Measurements from ENCODE around the gene DHX32. TPM values are rescaled to one million over a fixed set of nuclear protein-coding genes. Genes with fewer than 3 reads are reported as not detected.

DHX32 gene

GRCh38 chr10:125795637-125796190 is 85.4 kb downstream of the DHX32 start:
- H3K4me3 ChIP-seq (ENCODE audit: low read length): no peak overlapping the region
- peaks cover 39% of the 10 kb centered on the region for H3K36me3 ChIP-seq (ENCODE audit: insufficient read depth, low read length)
- H3K4me1 ChIP-seq (ENCODE audit: control insufficient read depth, insufficient read depth, low read length): no peaks in the 10 kb centered on the region
- H3K9me3 ChIP-seq (replicated peaks; ENCODE audit: low read length): no peaks in the 10 kb centered on the region
- no peak overlapping the region for H3K9ac ChIP-seq (ENCODE audit: low read depth, low read length)
- H3K4me2 ChIP-seq (ENCODE audit: low read length): no peak overlapping the region
- H3K27me3 ChIP-seq (ENCODE audit: control insufficient read depth, insufficient read depth, low read length): no peaks in the 10 kb centered on the region

- H3K9me3 ChIP-seq (replicated peaks; ENCODE audit: low read length): no peaks in the 10 kb centered on the region
- H3K9ac ChIP-seq (ENCODE audit: low read depth, low read length): no peak overlapping the region
- H3K36me3 ChIP-seq (ENCODE audit: insufficient read depth, low read length): peaks cover 39% of the 10 kb centered on the region
- H3K27me3 ChIP-seq (ENCODE audit: control insufficient read depth, insufficient read depth, low read length): no peaks in the 10 kb centered on the region
- H3K4me1 ChIP-seq (ENCODE audit: control insufficient read depth, insufficient read depth, low read length): no peaks in the 10 kb centered on the region
- no peak overlapping the region for H3K4me2 ChIP-seq (ENCODE audit: low read length)
- H3K4me3 ChIP-seq (ENCODE audit: low read length): no peak overlapping the region
Observed at GRCh38 chr10:125795128-125795527, 86.0 kb downstream of the DHX32 start.

GRCh38 chr10:125792342-125793300 is 88.5 kb downstream of the DHX32 start:
- peaks cover 47% of the 10 kb centered on the region for H3K36me3 ChIP-seq (ENCODE audit: insufficient read depth, low read length)
- H3K4me3 ChIP-seq (ENCODE audit: low read length): no peak overlapping the region
- no peaks in the 10 kb centered on the region for H3K4me1 ChIP-seq (ENCODE audit: control insufficient read depth, insufficient read depth, low read length)
- H3K9me3 ChIP-seq (replicated peaks; ENCODE audit: low read length): no peaks in the 10 kb centered on the region
- no peak overlapping the region for H3K9ac ChIP-seq (ENCODE audit: low read depth, low read length)
- H3K4me2 ChIP-seq (ENCODE audit: low read length): no peak overlapping the region
- no peaks in the 10 kb centered on the region for H3K27me3 ChIP-seq (ENCODE audit: control insufficient read depth, insufficient read depth, low read length)

GRCh38 chr10:125788156-125789034 is 92.7 kb downstream of the DHX32 start:
- no peak overlapping the region for H3K9ac ChIP-seq (ENCODE audit: low read depth, low read length)

More at GRCh38 chr10:125788156-125789034, 92.7 kb downstream of the DHX32 start:
- H3K4me2 ChIP-seq (ENCODE audit: low read length): no peak overlapping the region
- no peaks in the 10 kb centered on the region for H3K27me3 ChIP-seq (ENCODE audit: control insufficient read depth, insufficient read depth, low read length)
- no peaks in the 10 kb centered on the region for H3K9me3 ChIP-seq (replicated peaks; ENCODE audit: low read length)
- H3K4me3 ChIP-seq (ENCODE audit: low read length): no peak overlapping the region
- H3K36me3 ChIP-seq (ENCODE audit: insufficient read depth, low read length): peaks cover 21% of the 10 kb centered on the region
- H3K4me1 ChIP-seq (ENCODE audit: control insufficient read depth, insufficient read depth, low read length): no peaks in the 10 kb centered on the region

Small RNA genes lying within 50 kb of the gene (small RNA-seq; reads per million reads assigned to genes)
- gene MIR4484 (0.49 reads per million), gene RF00017 (not detected), gene RNU2-42P (not detected)
